Measurements from ENCODE around the gene BEST4. TPM values are rescaled to one million over a fixed set of nuclear protein-coding genes. Genes with fewer than 3 reads are reported as not detected.

The BEST4 gene
- total and polyA plus RNA-seq, 2 of the 13 experiments (the other 11 are each of a cell fraction or from before 2014, with no cell fraction given) = 0.77 to 1.4 TPM

DNA sequence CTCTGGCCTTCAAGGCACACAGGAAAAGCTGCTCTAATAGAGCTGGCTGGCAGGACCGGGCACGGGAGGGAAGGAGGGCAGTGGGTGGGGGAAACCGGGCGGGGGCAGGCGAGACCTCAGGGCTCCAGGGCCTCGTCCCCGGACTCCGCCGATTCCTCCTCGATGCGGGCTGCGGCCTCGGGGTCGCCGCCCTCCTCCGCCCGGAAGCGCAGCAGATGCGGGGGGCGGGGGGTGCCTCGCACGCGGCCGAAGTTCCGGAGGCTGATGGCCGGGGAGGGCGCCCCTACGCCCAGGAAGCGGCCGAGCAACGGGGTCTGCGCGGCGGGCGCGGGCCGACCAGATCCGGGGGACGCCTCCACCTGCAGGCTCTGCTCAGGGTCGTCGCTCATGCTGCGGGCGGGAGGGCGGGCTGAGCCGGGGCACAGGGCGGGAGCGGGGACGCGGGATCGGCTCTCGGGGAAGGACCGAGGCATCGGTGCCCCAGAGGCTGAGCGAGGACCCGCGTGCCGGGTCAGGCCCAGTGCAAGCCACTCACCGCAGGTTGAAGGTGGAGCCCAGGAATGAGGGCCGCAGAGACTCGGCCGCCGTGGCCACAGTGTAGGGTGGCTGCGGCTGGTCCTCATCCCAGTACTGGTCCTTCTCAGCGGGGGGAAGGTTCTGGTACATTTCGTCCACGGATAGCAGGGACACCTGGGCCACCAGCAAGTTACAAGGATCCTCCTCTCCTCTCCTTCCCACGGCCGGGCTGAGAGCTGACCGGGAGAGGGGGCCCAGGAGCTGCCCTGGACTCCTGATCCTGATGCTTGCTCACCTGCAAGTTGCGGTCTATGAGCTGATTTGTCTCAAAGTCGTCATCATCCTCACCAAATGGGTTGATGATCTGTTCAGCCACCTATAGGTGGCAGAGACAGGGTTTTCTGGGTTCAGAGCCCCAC, 3.6 kb downstream of the BEST4 start (continued):
- TF ChIP-seq, protein P1, sequence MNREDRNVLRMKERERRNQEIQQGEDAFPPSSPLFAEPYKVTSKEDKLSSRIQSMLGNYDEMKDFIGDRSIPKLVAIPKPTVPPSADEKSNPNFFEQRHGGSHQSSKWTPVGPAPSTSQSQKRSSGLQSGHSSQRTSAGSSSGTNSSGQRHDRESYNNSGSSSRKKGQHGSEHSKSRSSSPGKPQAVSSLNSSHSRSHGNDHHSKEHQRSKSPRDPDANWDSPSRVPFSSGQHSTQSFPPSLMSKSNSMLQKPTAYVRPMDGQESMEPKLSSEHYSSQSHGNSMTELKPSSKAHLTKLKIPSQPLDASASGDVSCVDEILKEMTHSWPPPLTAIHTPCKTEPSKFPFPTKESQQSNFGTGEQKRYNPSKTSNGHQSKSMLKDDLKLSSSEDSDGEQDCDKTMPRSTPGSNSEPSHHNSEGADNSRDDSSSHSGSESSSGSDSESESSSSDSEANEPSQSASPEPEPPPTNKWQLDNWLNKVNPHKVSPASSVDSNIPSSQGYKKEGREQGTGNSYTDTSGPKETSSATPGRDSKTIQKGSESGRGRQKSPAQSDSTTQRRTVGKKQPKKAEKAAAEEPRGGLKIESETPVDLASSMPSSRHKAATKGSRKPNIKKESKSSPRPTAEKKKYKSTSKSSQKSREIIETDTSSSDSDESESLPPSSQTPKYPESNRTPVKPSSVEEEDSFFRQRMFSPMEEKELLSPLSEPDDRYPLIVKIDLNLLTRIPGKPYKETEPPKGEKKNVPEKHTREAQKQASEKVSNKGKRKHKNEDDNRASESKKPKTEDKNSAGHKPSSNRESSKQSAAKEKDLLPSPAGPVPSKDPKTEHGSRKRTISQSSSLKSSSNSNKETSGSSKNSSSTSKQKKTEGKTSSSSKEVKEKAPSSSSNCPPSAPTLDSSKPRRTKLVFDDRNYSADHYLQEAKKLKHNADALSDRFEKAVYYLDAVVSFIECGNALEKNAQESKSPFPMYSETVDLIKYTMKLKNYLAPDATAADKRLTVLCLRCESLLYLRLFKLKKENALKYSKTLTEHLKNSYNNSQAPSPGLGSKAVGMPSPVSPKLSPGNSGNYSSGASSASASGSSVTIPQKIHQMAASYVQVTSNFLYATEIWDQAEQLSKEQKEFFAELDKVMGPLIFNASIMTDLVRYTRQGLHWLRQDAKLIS (CRISPR knock-in tag; IDR thresholded peaks at IDR 0.05) = no peak
- no peak for TF ChIP-seq EED (CRISPR knock-in tag; IDR thresholded peaks at IDR 0.05)
- no peak for TF ChIP-seq ZNF138 (CRISPR knock-in tag; IDR thresholded peaks at IDR 0.05; ENCODE audit: low read depth)
- no peak for TF ChIP-seq ZKSCAN1 (IDR thresholded peaks at IDR 0.05; ENCODE audit: low read length)
- peak; percentile 82; the same call in 1 of the 2 replicates for TF ChIP-seq HES4 (CRISPR knock-in tag; IDR thresholded peaks at IDR 0.05; ENCODE audit: borderline replicate concordance)
- TF ChIP-seq, protein P2, sequence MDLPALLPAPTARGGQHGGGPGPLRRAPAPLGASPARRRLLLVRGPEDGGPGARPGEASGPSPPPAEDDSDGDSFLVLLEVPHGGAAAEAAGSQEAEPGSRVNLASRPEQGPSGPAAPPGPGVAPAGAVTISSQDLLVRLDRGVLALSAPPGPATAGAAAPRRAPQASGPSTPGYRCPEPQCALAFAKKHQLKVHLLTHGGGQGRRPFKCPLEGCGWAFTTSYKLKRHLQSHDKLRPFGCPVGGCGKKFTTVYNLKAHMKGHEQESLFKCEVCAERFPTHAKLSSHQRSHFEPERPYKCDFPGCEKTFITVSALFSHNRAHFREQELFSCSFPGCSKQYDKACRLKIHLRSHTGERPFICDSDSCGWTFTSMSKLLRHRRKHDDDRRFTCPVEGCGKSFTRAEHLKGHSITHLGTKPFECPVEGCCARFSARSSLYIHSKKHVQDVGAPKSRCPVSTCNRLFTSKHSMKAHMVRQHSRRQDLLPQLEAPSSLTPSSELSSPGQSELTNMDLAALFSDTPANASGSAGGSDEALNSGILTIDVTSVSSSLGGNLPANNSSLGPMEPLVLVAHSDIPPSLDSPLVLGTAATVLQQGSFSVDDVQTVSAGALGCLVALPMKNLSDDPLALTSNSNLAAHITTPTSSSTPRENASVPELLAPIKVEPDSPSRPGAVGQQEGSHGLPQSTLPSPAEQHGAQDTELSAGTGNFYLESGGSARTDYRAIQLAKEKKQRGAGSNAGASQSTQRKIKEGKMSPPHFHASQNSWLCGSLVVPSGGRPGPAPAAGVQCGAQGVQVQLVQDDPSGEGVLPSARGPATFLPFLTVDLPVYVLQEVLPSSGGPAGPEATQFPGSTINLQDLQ (CRISPR knock-in tag; IDR thresholded peaks at IDR 0.05) = no peak
- no peak for TF ChIP-seq IKZF4 (CRISPR knock-in tag; IDR thresholded peaks at IDR 0.05; ENCODE audit: borderline replicate concordance, low read depth, not compliant biosample characterization)
- 0 out of 2 replicates have a peak, but pooled peaks have one; percentile 9 for TF ChIP-seq ZNF263 (CRISPR knock-in tag; IDR thresholded peaks at IDR 0.05)
- no peak; the same call in 1 of the 2 replicates for TF ChIP-seq ZNF788 (CRISPR knock-in tag; IDR thresholded peaks at IDR 0.05; ENCODE audit: borderline replicate concordance)
- no peak for TF ChIP-seq MXI1 (IDR thresholded peaks at IDR 0.05; ENCODE audit: borderline replicate concordance, low read depth, low read length)
- peak; percentile 64; the same call in 1 of the 2 replicates for TF ChIP-seq NFE2L1 (CRISPR knock-in tag; IDR thresholded peaks at IDR 0.05; ENCODE audit: borderline replicate concordance)
- TF ChIP-seq, protein P3, sequence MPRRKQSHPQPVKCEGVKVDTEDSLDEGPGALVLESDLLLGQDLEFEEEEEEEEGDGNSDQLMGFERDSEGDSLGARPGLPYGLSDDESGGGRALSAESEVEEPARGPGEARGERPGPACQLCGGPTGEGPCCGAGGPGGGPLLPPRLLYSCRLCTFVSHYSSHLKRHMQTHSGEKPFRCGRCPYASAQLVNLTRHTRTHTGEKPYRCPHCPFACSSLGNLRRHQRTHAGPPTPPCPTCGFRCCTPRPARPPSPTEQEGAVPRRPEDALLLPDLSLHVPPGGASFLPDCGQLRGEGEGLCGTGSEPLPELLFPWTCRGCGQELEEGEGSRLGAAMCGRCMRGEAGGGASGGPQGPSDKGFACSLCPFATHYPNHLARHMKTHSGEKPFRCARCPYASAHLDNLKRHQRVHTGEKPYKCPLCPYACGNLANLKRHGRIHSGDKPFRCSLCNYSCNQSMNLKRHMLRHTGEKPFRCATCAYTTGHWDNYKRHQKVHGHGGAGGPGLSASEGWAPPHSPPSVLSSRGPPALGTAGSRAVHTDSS (CRISPR knock-in tag; conservative IDR thresholded peaks at IDR 0.05) = no peak
- no peak for TF ChIP-seq ZFYVE20 (CRISPR knock-in tag; IDR thresholded peaks at IDR 0.05; ENCODE audit: borderline replicate concordance, low read depth)
- TF ChIP-seq ZNF644 (CRISPR knock-in tag; IDR thresholded peaks at IDR 0.05; ENCODE audit: low read depth) = no peak
- TF ChIP-seq NAIF1 (CRISPR knock-in tag; IDR thresholded peaks at IDR 0.05; ENCODE audit: borderline replicate concordance) = no peak; the same call in 1 of the 2 replicates
- no peak for TF ChIP-seq CREB1 (IDR thresholded peaks at IDR 0.05)
- TF ChIP-seq CREB1 (CRISPR knock-in tag; IDR thresholded peaks at IDR 0.05) = no peak

Data from HepG2 (cell line).